CD4-positive, CD25-positive, alpha-beta regulatory T cell (primary cell): ENCODE measurements around the gene NDUFAF8. TPM values are rescaled to one million over a fixed set of nuclear protein-coding genes. Genes with fewer than 3 reads are reported as not detected.
"Not testable (repeated sequence)": the region's sequence is repeated elsewhere in the genome, so short reads cannot be mapped to it uniquely, and the experiment has no call there.

Source experiments
- ATAC-seq, 2 donors: fragments of 150-1000 bp; cut with Tn5 transposase; one replicate each; pipeline ENCODE4 v1.10.0; 2021; ENCODE audit warnings: low read depth in 2 of 2, moderate number of reproducible peaks in 2 of 2, moderate library complexity in 1 of 2
- DNase-seq, 3 donors: peaks; one replicate each; pipeline versions ENCODE4 v3.0.0 to v3.0.0-alpha.2; 2012 to 2022; ENCODE audit warnings: mixed read lengths in 1 of 3
- H3K27ac ChIP-seq: one replicate; pipeline ENCODE4 v1.7.0; 2013; ENCODE audit warnings: mild to moderate bottlenecking, low read length; ENCODE audit not compliant: insufficient read depth, poor library complexity, severe bottlenecking
- H3K27me3 ChIP-seq: one replicate; pipeline ENCODE4 v1.7.0; 2013; ENCODE audit warnings: low read length; ENCODE audit not compliant: control insufficient read depth, insufficient read depth
- H3K36me3 ChIP-seq: one replicate; pipeline ENCODE4 v1.7.0; 2013; ENCODE audit warnings: mild to moderate bottlenecking, low read length, moderate library complexity; ENCODE audit not compliant: control insufficient read depth, insufficient read depth
- H3K4me1 ChIP-seq: 2 replicates; pipeline ENCODE4 v1.7.0; 2013; ENCODE audit warnings: mild to moderate bottlenecking, low read length; ENCODE audit not compliant: insufficient read depth, control insufficient read depth, poor library complexity, severe bottlenecking
- H3K4me3 ChIP-seq: one replicate; pipeline ENCODE4 v1.7.0; 2013; ENCODE audit warnings: low read depth, mild to moderate bottlenecking, low read length, moderate library complexity
- H3K9me3 ChIP-seq, 2 experiments: 1 replicate in 1 of 2; 2 replicates in 1 of 2; pipeline ENCODE4 v1.7.0; 2013; ENCODE audit warnings: low read length in 2 of 2, mild to moderate bottlenecking in 1 of 2, moderate library complexity in 1 of 2; ENCODE audit not compliant: control insufficient read depth in 2 of 2
- H3K27ac Mint-ChIP-seq, 3 donors: one replicate each; pipeline ENCODE4 v1.8.0; 2020 to 2022; ENCODE audit warnings: mild to moderate bottlenecking in 3 of 3, mixed read lengths in 3 of 3, moderate library complexity in 2 of 3
- H3K27me3 Mint-ChIP-seq: one replicate; pipeline ENCODE4 v1.8.0; 2022; ENCODE audit warnings: mild to moderate bottlenecking, mixed read lengths
- H3K36me3 Mint-ChIP-seq: one replicate; pipeline ENCODE4 v1.8.0; 2020; ENCODE audit warnings: mixed read lengths
- H3K4me1 Mint-ChIP-seq, 4 donors: one replicate each; pipeline ENCODE4 v1.8.0; 2020 to 2022; ENCODE audit warnings: mixed read lengths in 4 of 4, mild to moderate bottlenecking in 1 of 4
- H3K4me3 Mint-ChIP-seq, 4 donors: one replicate each; pipeline ENCODE4 v1.8.0; 2020 to 2022; ENCODE audit warnings: mild to moderate bottlenecking in 4 of 4, mixed read lengths in 4 of 4, moderate library complexity in 3 of 4
- H3K9me3 Mint-ChIP-seq, 7 donors: one replicate each; pipeline ENCODE4 v1.8.0; 2020 to 2022; ENCODE audit warnings: mixed read lengths in 7 of 7, mild to moderate bottlenecking in 3 of 7, moderate library complexity in 2 of 7
- polyA plus RNA-seq, 4 donors: library from polyadenylated mRNA; unstranded; fragments of 300-500 nt; fragmentation: Illumina TruSeq; gene quantifications; one replicate each; pipeline ENCODE4 v1.2.3, GENCODE V29; 2021
- total RNA-seq: library from RNA; stranded (reverse); gene quantifications from one replicate; pipeline ENCODE4 v1.2.3, GENCODE V29; 2022

The NDUFAF8 gene
- total and polyA plus RNA-seq, 5 donors from 2014 or later, result 34.8 to 83.2 (median 74.7) TPM

- H3K27me3 ChIP-seq, result no peaks in the 10 kb centered on the region
- H3K27ac ChIP-seq, result no peak overlapping the region
- H3K36me3 ChIP-seq, result no peaks in the 10 kb centered on the region
- DNase-seq, result no peak
- Mint-ChIP-seq H3K27ac (no peak overlapping the region), H3K9me3 (no peaks in the 10 kb centered on the region), H3K4me3 (peak overlapping the region; percentile 63 to 80 (median 72)), H3K4me1 (peaks cover 0 to 17% (median 8%) of the 10 kb centered on the region in 4 donors), H3K36me3 (peaks cover 3% of the 10 kb centered on the region), H3K27me3 (no peaks in the 10 kb centered on the region)
- H3K4me1 ChIP-seq, result peaks cover 21% of the 10 kb centered on the region
- ATAC-seq, result no peak
- no peak overlapping the region for H3K4me3 ChIP-seq
- no peaks in the 10 kb centered on the region for H3K9me3 ChIP-seq
Observed at GRCh38 chr17:81221842-81222619, 17.1 kb upstream of the NDUFAF8 start.

DNA sequence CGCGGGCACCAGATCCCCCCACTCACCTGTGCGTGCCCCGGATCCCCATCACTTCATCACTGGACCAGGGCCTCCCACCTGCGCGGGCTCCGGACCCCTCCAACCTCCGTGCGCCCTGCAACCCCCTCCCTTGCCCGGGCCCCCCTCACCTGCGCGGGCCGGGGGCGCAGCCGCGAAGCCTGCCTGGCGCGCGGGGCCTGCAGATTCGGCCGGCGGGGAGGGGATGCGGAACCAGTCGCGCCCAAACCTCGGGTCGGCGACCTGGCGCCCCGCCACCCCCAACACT lies 16.6 kb upstream of the NDUFAF8 start:
- Mint-ChIP-seq H3K9me3 (no peaks in the 10 kb centered on the region), H3K27ac (no peak overlapping the region), H3K36me3 (no peaks in the 10 kb centered on the region), H3K27me3 (no peaks in the 10 kb centered on the region), H3K4me3 (peak overlapping the region; percentile 80 to 95 (median 86)), H3K4me1 (peaks cover 0 to 18% (median 9%) of the 10 kb centered on the region in 4 donors)
- peaks cover 21% of the 10 kb centered on the region for H3K4me1 ChIP-seq
- no peak overlapping the region for H3K27ac ChIP-seq
- no peak overlapping the region for H3K4me3 ChIP-seq
- no peak for DNase-seq
- H3K9me3 ChIP-seq, result no peaks in the 10 kb centered on the region
- H3K27me3 ChIP-seq, result no peaks in the 10 kb centered on the region
- H3K36me3 ChIP-seq, result no peaks in the 10 kb centered on the region
- ATAC-seq, result no peak

- Mint-ChIP-seq H3K27me3 (no peaks in the 10 kb centered on the region), H3K9me3 (no peaks in the 10 kb centered on the region), H3K4me3 (peak within 1 kb of the TSS; percentile 80 to 95 (median 88)), H3K36me3 (peaks cover 1% of the 10 kb centered on the region), H3K27ac (peak within 1 kb of the TSS; percentile 42 to 74 (median 60)), H3K4me1 (peaks cover 0 to 24% (median 12%) of the 10 kb centered on the region in 4 donors)
- Histone ChIP-seq H3K27ac (no peak within 1 kb of the TSS), H3K4me1 (peaks cover 23% of the 10 kb centered on the region), H3K4me3 (no peak within 1 kb of the TSS), H3K27me3 (no peaks in the 10 kb centered on the region), H3K36me3 (no peaks in the 10 kb centered on the region), H3K9me3 (no peaks in the 10 kb centered on the region)
- peak; percentile 98 to 99 (median 99) for DNase-seq
- ATAC-seq, result peak; percentile 96 to 98
Observed at GRCh38 chr17:81222906-81223761, 16.0 kb upstream of the NDUFAF8 start, which contains the start of gene CEP131. TSS of gene CEP131 (minus strand) at chr17:81222965. CDS start at chr17:81220056, 2,909 bp downstream.

DNA sequence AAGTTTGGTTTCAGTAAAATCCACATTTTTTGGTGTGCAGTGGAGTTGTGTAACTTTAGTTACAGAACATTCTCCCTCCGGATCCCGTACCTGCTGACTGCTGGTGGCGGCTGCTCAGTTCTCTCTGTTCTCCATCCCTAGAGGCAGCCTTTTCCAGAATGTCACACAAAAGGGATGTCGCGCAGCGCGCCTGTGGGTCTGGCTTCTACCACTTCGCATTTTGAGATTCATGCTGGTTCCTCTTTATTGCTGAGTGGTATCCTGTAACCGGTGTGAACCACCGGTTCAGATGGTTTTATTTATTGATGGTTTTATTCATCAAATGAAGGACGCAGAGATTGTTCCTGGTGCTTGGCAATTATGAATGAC lies 15.4 kb upstream of the NDUFAF8 start:
- no peak overlapping the region for H3K27ac ChIP-seq

GRCh38 chr17:81227630-81228029 lies 11.5 kb upstream of the NDUFAF8 start:
- H3K27me3 ChIP-seq, H3K9me3 Mint-ChIP-seq, H3K9me3 ChIP-seq, H3K4me3 ChIP-seq, ATAC-seq, DNase-seq, H3K4me1 ChIP-seq, H3K27me3 Mint-ChIP-seq, H3K27ac ChIP-seq: not testable (repeated sequence)
- peak overlapping the region in 2 of 3 donors; percentile 4 to 27 for H3K27ac Mint-ChIP-seq
- peaks cover 0 to 21% (median 14%) of the 10 kb centered on the region in 4 donors for H3K4me1 Mint-ChIP-seq
- H3K36me3 ChIP-seq, result peaks cover 16% of the 10 kb centered on the region
- peaks cover 18% of the 10 kb centered on the region for H3K36me3 Mint-ChIP-seq
- peak overlapping the region in 1 of 4 donors; percentile 33 for H3K4me3 Mint-ChIP-seq

More for the DNA sequence above, 15.4 kb upstream of the NDUFAF8 start:
- no peaks in the 10 kb centered on the region for H3K27me3 ChIP-seq
- H3K9me3 ChIP-seq, result no peaks in the 10 kb centered on the region
- no peaks in the 10 kb centered on the region for H3K36me3 ChIP-seq
- Mint-ChIP-seq H3K4me1 (peaks cover 0 to 25% (median 12%) of the 10 kb centered on the region in 4 donors), H3K4me3 (peak overlapping the region; percentile 69 to 92 (median 88)), H3K36me3 (peaks cover 5% of the 10 kb centered on the region), H3K27me3 (no peaks in the 10 kb centered on the region), H3K9me3 (no peaks in the 10 kb centered on the region), H3K27ac (peak overlapping the region; percentile 42 to 74 (median 60))
- ATAC-seq, result no peak
- H3K4me3 ChIP-seq, result no peak overlapping the region
- DNase-seq, result no peak
- H3K4me1 ChIP-seq, result peaks cover 23% of the 10 kb centered on the region

DNA sequence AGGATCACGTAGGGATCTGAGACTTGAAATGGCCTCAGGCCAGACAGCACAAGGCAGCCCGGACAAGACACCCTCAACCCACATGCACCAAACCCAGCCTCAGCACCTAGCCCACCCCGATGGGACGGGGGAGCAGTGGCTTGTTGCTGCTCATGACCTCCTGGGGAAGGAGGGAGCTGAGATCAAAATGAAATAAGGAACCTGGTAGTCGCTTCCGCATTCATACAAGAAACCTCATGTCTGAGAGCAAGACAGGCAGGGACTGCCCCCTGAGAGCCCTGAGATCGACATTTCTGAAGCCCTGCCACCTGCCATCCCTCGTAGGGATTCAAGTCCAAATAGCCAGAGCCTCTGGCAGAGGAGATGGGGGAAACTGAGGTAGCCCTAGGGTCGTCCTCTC lies 10.7 kb upstream of the NDUFAF8 start:
- Mint-ChIP-seq H3K27me3 (no peaks in the 10 kb centered on the region), H3K9me3 (no peaks in the 10 kb centered on the region), H3K36me3 (peaks cover 18% of the 10 kb centered on the region), H3K4me3 (no peak overlapping the region), H3K27ac (no peak overlapping the region), H3K4me1 (peaks cover 0 to 20% (median 12%) of the 10 kb centered on the region in 4 donors)
- DNase-seq (no peak), ATAC-seq (peak in 1 of 2 donors; percentile 35)
- peaks cover 17% of the 10 kb centered on the region for H3K36me3 ChIP-seq
- H3K4me1 ChIP-seq, result peaks cover 7% of the 10 kb centered on the region
- H3K27me3 ChIP-seq, result no peaks in the 10 kb centered on the region
- H3K9me3 ChIP-seq, result no peaks in the 10 kb centered on the region
- H3K4me3 ChIP-seq, result no peak overlapping the region
- H3K27ac ChIP-seq, result no peak overlapping the region

DNA sequence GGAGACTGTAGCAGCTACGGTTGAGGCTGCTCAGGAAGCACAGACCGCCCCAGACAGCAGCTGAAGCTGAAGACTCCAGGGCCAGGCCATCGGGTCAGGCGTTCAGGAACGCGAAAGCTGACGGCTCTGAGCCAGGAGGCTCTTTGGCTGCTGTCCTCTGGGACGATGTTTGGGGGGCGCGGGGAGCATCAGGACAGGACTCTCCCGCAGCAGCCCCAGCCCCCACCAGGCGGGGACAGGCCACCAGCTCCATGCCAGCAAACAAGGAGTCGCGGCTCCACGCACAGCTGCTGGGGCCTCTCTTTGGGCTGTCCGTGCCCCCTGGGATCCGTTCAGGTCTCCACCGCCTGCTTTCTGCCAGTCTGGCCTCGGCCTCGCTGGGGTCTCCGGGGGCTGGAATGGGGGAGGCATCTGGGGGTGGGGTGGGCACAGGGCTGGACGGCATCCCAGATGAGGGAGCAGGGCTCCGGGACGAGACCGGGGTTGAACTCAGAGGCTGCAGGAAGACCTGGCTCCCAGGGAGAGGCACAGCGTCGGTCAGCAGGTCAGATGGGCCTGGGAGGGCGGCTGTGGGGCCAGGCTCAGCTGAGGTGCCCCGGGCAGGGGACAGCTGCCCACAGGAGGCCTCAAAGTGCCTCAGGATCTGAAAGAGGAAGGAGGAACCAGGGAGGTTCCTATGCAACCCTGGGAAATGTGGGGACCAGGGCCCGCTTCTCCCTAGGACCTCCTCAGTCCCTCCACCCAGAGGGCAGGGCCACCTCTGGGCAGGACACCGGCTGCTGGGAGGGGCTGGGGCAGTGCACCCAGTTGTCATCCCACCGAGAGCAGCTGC lies 10.1 kb upstream of the NDUFAF8 start:
- H3K27ac ChIP-seq, result no peak overlapping the region
- H3K27me3 Mint-ChIP-seq, result no peaks in the 10 kb centered on the region
- no peak overlapping the region for H3K4me3 ChIP-seq
- no peak overlapping the region for H3K27ac Mint-ChIP-seq
- DNase-seq (no peak), ATAC-seq (no peak)
- H3K4me1 ChIP-seq, result peaks cover 2% of the 10 kb centered on the region
- H3K9me3 ChIP-seq, result no peaks in the 10 kb centered on the region
- no peak overlapping the region for H3K4me3 Mint-ChIP-seq
- H3K27me3 ChIP-seq, result no peaks in the 10 kb centered on the region
- H3K36me3 Mint-ChIP-seq, result peaks cover 18% of the 10 kb centered on the region
- no peaks in the 10 kb centered on the region for H3K9me3 Mint-ChIP-seq
- peaks cover 17% of the 10 kb centered on the region for H3K36me3 ChIP-seq
- peaks cover 0 to 14% (median 7%) of the 10 kb centered on the region in 4 donors for H3K4me1 Mint-ChIP-seq
